ENCODE results near the gene ELL.

DNA sequence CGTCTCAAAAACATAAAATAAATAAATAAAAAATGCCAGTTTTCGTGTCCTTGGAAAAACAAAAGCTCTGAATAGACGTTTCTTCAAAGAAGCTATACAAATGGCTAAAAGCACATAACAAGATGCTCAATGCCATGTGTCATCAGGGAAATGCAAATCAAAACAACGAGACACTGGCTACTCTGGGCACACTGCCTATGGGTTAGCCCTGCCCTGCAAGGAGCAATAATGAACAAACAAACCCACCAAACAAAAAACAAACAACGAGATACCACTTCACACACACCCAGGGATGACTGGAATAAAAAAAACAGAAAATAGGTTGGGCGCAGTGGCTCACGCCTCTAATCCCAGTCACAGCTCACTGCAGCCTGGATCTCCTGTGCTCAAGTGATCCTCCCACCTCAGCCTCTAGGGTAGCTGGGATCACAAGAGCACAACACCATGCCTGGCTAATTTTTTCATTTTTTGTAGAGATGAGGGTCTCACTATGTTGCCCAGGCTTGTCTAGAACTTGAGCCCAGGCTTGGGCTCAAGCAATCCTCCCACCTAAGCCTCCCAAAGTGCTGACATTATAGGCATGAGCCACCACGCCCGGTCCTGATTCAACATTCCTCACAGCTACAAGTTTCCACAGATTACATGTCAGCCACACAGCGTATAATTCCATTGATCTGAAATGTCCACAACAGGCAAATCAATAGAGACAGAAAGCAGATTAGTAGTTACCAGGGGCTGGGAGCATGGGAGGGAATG, 68.4 kb downstream of the ELL start:
- TF ChIP-seq, protein P1, sequence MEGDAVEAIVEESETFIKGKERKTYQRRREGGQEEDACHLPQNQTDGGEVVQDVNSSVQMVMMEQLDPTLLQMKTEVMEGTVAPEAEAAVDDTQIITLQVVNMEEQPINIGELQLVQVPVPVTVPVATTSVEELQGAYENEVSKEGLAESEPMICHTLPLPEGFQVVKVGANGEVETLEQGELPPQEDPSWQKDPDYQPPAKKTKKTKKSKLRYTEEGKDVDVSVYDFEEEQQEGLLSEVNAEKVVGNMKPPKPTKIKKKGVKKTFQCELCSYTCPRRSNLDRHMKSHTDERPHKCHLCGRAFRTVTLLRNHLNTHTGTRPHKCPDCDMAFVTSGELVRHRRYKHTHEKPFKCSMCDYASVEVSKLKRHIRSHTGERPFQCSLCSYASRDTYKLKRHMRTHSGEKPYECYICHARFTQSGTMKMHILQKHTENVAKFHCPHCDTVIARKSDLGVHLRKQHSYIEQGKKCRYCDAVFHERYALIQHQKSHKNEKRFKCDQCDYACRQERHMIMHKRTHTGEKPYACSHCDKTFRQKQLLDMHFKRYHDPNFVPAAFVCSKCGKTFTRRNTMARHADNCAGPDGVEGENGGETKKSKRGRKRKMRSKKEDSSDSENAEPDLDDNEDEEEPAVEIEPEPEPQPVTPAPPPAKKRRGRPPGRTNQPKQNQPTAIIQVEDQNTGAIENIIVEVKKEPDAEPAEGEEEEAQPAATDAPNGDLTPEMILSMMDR (IDR thresholded peaks at IDR 0.05; ENCODE audit: poor library complexity, severe bottlenecking) = no peak
- TF ChIP-seq EZH2 (IDR thresholded peaks at IDR 0.05; ENCODE audit: borderline replicate concordance, insufficient read depth, low read length, poor library complexity, severe bottlenecking) (no peak), TAF1 (IDR thresholded peaks at IDR 0.05; ENCODE audit: low read depth) (no peak)
- TF ChIP-seq, protein P2, sequence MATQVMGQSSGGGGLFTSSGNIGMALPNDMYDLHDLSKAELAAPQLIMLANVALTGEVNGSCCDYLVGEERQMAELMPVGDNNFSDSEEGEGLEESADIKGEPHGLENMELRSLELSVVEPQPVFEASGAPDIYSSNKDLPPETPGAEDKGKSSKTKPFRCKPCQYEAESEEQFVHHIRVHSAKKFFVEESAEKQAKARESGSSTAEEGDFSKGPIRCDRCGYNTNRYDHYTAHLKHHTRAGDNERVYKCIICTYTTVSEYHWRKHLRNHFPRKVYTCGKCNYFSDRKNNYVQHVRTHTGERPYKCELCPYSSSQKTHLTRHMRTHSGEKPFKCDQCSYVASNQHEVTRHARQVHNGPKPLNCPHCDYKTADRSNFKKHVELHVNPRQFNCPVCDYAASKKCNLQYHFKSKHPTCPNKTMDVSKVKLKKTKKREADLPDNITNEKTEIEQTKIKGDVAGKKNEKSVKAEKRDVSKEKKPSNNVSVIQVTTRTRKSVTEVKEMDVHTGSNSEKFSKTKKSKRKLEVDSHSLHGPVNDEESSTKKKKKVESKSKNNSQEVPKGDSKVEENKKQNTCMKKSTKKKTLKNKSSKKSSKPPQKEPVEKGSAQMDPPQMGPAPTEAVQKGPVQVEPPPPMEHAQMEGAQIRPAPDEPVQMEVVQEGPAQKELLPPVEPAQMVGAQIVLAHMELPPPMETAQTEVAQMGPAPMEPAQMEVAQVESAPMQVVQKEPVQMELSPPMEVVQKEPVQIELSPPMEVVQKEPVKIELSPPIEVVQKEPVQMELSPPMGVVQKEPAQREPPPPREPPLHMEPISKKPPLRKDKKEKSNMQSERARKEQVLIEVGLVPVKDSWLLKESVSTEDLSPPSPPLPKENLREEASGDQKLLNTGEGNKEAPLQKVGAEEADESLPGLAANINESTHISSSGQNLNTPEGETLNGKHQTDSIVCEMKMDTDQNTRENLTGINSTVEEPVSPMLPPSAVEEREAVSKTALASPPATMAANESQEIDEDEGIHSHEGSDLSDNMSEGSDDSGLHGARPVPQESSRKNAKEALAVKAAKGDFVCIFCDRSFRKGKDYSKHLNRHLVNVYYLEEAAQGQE (IDR thresholded peaks at IDR 0.05; ENCODE audit: borderline replicate concordance) = no peak
